Neural progenitor cell (in vitro differentiated cells): Measurements from ENCODE around the gene PDE6A. TPM values are rescaled to one million over a fixed set of nuclear protein-coding genes. Genes with fewer than 3 reads are reported as not detected.

Experiments
- DNase-seq: peaks from one replicate; pipeline ENCODE4 v3.0.0-alpha.2; 2016; ENCODE audit warnings: low spot score
- H2AFZ ChIP-seq: fragments of 200-600 bp; sonication (generic); replicated peaks from 2 replicates; pipeline ENCODE4 v1.6.1; 2016; ENCODE audit warnings: antibody characterized with exemption
- H3F3A ChIP-seq: fragments of 200-600 bp; sonication (generic); 2 replicates; pipeline ENCODE4 v1.6.1; 2016; ENCODE audit warnings: antibody characterized with exemption, low read depth
- H3K27ac ChIP-seq: fragments of 200-600 bp; sonication (generic); 2 replicates; pipeline ENCODE4 v1.5.1; 2016; ENCODE audit warnings: mild to moderate bottlenecking
- H3K27me3 ChIP-seq: fragments of 200-600 bp; sonication (generic); 2 replicates; pipeline ENCODE4 v1.6.1; 2016; ENCODE audit warnings: mild to moderate bottlenecking, moderate library complexity
- H3K36me3 ChIP-seq: fragments of 200-600 bp; sonication (generic); 2 replicates; pipeline ENCODE4 v1.5.1; 2016
- H3K4me1 ChIP-seq: fragments of 200-600 bp; sonication (generic); 2 replicates; pipeline ENCODE4 v1.6.1; 2016; ENCODE audit warnings: mixed run types
- H3K4me2 ChIP-seq: fragments of 200-600 bp; sonication (generic); 2 replicates; pipeline ENCODE4 v1.6.1; 2016
- H3K4me3 ChIP-seq: fragments of 200-600 bp; sonication (generic); 2 replicates; pipeline ENCODE4 v1.5.1; 2016
- H3K79me2 ChIP-seq: fragments of 200-600 bp; sonication (generic); 2 replicates; pipeline ENCODE4 v1.6.1; 2016; ENCODE audit warnings: low read depth
- H3K9ac ChIP-seq: fragments of 200-600 bp; sonication (generic); 2 replicates; pipeline ENCODE4 v1.6.1; 2016
- H3K9me3 ChIP-seq: fragments of 200-600 bp; sonication (generic); 2 replicates; pipeline ENCODE4 v1.5.1; 2016; ENCODE audit warnings: low read depth
- H4K20me1 ChIP-seq: fragments of 200-600 bp; sonication (generic); 2 replicates; pipeline ENCODE4 v1.6.1; 2016; ENCODE audit warnings: low read depth
- H3K27ac Mint-ChIP-seq: 3 replicates; pipeline ENCODE4 v1.8.0; 2021; ENCODE audit warnings: mixed read lengths
- H3K27me3 Mint-ChIP-seq: 2 replicates; pipeline ENCODE4 v1.8.0; 2022; ENCODE audit warnings: low read depth, mild to moderate bottlenecking, inconsistent platforms, moderate library complexity, mixed read lengths; ENCODE audit not compliant: insufficient read depth
- H3K36me3 Mint-ChIP-seq: 3 replicates; pipeline ENCODE4 v1.8.0; 2021; ENCODE audit warnings: mixed read lengths
- H3K4me1 Mint-ChIP-seq: 3 replicates; pipeline ENCODE4 v1.8.0; 2021; ENCODE audit warnings: mixed read lengths
- H3K4me3 Mint-ChIP-seq: 3 replicates; pipeline ENCODE4 v1.8.0; 2021; ENCODE audit warnings: mild to moderate bottlenecking, moderate library complexity, mixed read lengths
- H3K9me3 Mint-ChIP-seq: 3 replicates; pipeline ENCODE4 v1.8.0; 2020; ENCODE audit warnings: mixed read lengths
- CTCF ChIP-seq: fragments of 200-600 bp; sonication (generic); IDR thresholded peaks from 2 replicates; pipeline ENCODE4 v1.5.1; 2017; ENCODE audit warnings: antibody characterized with exemption, mild to moderate bottlenecking
- EZH2 ChIP-seq: fragments of 200-600 bp; sonication (generic); IDR thresholded peaks from 2 replicates; pipeline ENCODE4 v1.6.1; 2017; ENCODE audit warnings: antibody characterized with exemption, mild to moderate bottlenecking, moderate library complexity
- EZH2phosphoT487 ChIP-seq: fragments of 200-600 bp; sonication (generic); IDR thresholded peaks from 2 replicates; pipeline ENCODE4 v1.6.1; 2017; ENCODE audit warnings: antibody characterized with exemption
- total RNA-seq: library from RNA; depleted of rRNA; stranded (reverse); fragments of >200 nt; gene quantifications from 2 replicates; pipeline ENCODE4 v1.2.3, GENCODE V29; 2015; ENCODE audit warnings: low replicate concordance

The PDE6A gene
- total RNA-seq, 1 donor from 2014 or later, result not detected

DNA sequence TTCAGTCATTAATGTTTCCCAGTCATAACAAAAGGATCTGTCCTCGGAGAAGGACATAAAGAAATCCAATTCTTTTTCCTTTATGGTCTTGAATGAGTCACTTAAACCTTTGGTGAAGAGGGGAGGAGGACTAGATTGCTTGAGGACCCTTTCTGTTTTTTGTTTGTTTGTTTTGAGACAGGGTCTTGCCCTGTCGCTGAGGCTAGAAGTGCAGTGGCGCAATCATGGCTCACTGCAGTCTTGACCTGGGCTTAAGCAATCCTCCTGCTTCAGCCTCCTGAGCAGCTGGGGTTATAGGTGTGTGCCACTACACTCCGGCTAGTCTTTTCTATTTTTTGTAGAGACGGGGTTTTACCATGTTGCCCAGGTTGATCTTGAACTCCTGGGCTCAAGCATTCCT lies 43.5 kb upstream of the PDE6A start:
- Mint-ChIP-seq H3K4me1 (no peaks in the 10 kb centered on the region), H3K4me3 (no peak overlapping the region), H3K27me3 (no peaks in the 10 kb centered on the region), H3K36me3 (no peaks in the 10 kb centered on the region), H3K27ac (no peak overlapping the region), H3K9me3 (no peaks in the 10 kb centered on the region)
- Histone ChIP-seq H3K79me2 (no peaks in the 10 kb centered on the region), H3K9ac (no peak overlapping the region), H3K4me3 (no peak overlapping the region), H3K36me3 (no peaks in the 10 kb centered on the region), H3F3A (peaks cover 7% of the 10 kb centered on the region), H3K4me1 (peaks cover 6% of the 10 kb centered on the region), H4K20me1 (no peaks in the 10 kb centered on the region), H3K27me3 (no peaks in the 10 kb centered on the region), H3K9me3 (no peaks in the 10 kb centered on the region), H2AFZ (no peak overlapping the region), H3K27ac (no peak overlapping the region), H3K4me2 (no peak overlapping the region)
- no peak for TF ChIP-seq CTCF
- TF ChIP-seq EZH2phosphoT487, result no peak
- TF ChIP-seq EZH2, result no peak
- DNase-seq, result no peak

GRCh38 chr5:149982505-149982904 lies 37.9 kb upstream of the PDE6A start:
- Histone ChIP-seq H4K20me1 (no peaks in the 10 kb centered on the region), H3K4me3 (no peak overlapping the region)
- H3K4me1 Mint-ChIP-seq, result peaks cover 4% of the 10 kb centered on the region

GRCh38 chr5:149981206-149981605 lies 36.6 kb upstream of the PDE6A start:
- Mint-ChIP-seq H3K36me3 (peaks cover 4% of the 10 kb centered on the region), H3K27me3 (no peaks in the 10 kb centered on the region)

More at GRCh38 chr5:149982505-149982904, 37.9 kb upstream of the PDE6A start:
- Mint-ChIP-seq H3K27ac (no peak overlapping the region), H3K27me3 (no peaks in the 10 kb centered on the region), H3K36me3 (peaks cover 3% of the 10 kb centered on the region), H3K9me3 (no peaks in the 10 kb centered on the region), H3K4me3 (no peak overlapping the region)
- no peak overlapping the region for H2AFZ ChIP-seq
- H3K27ac ChIP-seq, result no peak overlapping the region
- H3K9me3 ChIP-seq, result no peaks in the 10 kb centered on the region
- no peaks in the 10 kb centered on the region for H3F3A ChIP-seq
- no peak for DNase-seq
- no peaks in the 10 kb centered on the region for H3K79me2 ChIP-seq
- no peaks in the 10 kb centered on the region for H3K27me3 ChIP-seq
- H3K4me1 ChIP-seq, result peaks cover 9% of the 10 kb centered on the region
- H3K9ac ChIP-seq, result no peak overlapping the region
- no peak for TF ChIP-seq EZH2
- TF ChIP-seq CTCF, result no peak
- TF ChIP-seq EZH2phosphoT487, result no peak
- no peak overlapping the region for H3K4me2 ChIP-seq
- H3K36me3 ChIP-seq, result no peaks in the 10 kb centered on the region

More at GRCh38 chr5:149981206-149981605, 36.6 kb upstream of the PDE6A start:
- Mint-ChIP-seq H3K9me3 (no peaks in the 10 kb centered on the region), H3K4me3 (no peak overlapping the region), H3K4me1 (peaks cover 4% of the 10 kb centered on the region), H3K27ac (no peak overlapping the region)
- Histone ChIP-seq H3K9me3 (no peaks in the 10 kb centered on the region), H2AFZ (no peak overlapping the region), H3K27me3 (no peaks in the 10 kb centered on the region), H3K4me1 (peaks cover 9% of the 10 kb centered on the region), H3K4me2 (no peak overlapping the region), H3K9ac (no peak overlapping the region), H3K4me3 (no peak overlapping the region), H4K20me1 (no peaks in the 10 kb centered on the region), H3F3A (no peaks in the 10 kb centered on the region), H3K27ac (no peak overlapping the region), H3K36me3 (no peaks in the 10 kb centered on the region), H3K79me2 (no peaks in the 10 kb centered on the region)
- DNase-seq, result no peak
- TF ChIP-seq EZH2phosphoT487 (no peak), CTCF (no peak), EZH2 (no peak)
